GM19438 (cell line): ENCODE data around the gene FSCN2.

Experiments
- ATAC-seq: cut with Tn5 transposase; IDR thresholded peaks from one replicate; pipeline ENCODE4 v1.9.1; 2021; ENCODE audit warnings: low read depth; ENCODE audit not compliant: unreplicated experiment

Gene FSCN2

DNA sequence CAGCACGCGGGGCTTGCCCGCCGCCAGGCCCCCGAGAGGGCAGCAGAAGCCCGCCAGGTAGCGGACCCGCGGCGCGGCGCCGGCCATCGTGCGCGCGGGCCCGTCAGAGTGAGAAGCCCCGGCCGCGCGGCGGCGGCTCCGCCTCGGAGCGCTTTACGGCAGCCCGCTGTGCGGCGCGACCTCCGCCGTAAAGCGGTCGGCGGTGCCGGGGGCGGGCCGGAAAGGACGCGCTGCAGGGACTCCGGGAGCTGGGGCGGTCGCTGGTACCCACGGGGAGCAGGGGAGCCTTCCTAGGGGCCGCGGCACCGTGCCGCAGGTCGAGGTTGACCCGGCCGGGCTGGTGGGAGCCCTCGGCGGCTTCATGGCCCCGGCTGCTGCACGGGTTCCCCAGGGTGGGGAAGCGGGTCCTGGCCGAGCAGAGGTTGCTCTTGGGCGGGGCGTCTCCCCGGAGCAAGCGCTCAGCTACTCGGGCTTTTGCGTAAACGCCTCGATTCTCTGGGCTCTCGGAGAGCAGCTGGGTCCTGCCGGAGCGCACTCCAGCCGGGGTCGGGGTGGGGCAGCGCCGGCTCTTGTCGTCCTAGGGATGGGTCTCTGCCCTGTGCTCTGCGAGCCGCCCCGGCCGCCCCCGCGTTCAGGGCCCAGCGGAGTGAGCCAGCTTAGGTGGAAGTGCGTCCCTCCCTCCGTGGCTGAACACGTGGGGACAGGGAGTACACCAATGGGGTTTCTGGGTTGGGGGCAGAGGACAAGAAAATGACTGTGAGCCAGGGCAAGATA, 24.3 kb downstream of the FSCN2 start, which contains the start of gene FAAP100:
Gene FAAP100 (minus strand): TSS at position 110 of the 774 bp plus-strand sequence. CDS start 23 bp downstream, at position 87.
- peak; percentile 34 for ATAC-seq

DNA sequence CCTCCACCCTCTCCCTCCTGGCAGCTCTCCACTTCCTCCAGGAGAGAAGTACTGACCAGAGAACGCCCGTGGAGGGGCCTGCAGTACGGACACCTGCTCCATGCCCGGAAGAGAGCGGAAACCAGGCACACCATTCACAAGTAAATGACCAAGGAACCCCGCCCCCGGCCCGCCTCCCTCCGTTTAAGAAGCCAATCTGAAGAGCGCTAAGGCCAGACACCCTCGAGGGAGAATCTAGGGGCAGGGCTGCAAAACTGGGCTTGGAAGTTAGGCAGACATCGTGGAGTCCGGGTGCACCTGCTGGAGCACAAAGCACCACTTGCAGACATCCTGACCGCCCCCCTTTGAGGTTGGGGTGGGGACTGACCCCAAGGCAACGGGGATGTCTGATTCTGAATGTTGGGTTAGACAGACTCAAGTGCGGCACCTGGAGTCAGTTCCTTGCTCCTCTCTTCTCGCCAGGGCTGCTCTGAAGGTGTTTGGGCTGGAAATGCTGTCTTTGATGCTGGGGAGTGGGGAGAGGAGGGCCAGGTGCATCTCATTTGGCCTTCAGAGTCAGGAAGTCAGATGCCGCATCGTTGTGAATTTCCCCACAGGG, 24.9 kb downstream of the FSCN2 start:
- peak; percentile 42 for ATAC-seq

DNA sequence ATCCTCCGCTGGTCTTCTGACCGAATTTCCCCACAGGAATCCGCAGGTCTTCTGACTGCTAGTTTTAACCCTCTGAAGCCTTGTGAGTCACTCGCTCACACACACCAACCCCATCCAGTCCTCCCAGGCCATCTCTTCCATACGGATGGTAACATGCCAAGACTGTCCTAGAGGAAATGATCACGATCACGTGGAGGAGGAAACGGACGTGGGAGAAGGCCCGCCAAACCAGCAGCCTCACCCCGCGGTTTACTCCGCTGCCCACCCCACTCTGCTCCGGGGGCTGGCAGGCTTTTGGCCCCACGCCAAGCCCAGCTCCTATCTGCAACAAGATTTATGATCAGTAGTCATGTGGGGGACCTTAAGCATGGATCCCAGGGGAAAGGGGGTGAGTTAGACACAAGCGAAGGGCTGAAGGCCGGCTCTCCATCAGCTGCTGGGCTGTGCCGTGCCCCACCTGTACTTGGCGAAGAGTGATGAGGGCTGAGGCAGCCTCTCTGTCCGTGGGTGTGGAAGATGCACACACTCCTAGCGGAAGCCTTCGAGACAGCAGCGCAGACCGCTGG, 25.5 kb downstream of the FSCN2 start:
- no peak for ATAC-seq

GRCh38 chr17:81556175-81556691, 28.1 kb downstream of the FSCN2 start:
- no peak for ATAC-seq

GRCh38 chr17:81556863-81557262, 28.7 kb downstream of the FSCN2 start:
- ATAC-seq = no peak

- no peak for ATAC-seq
Measured at GRCh38 chr17:81557276-81558114, 29.3 kb downstream of the FSCN2 start.

DNA sequence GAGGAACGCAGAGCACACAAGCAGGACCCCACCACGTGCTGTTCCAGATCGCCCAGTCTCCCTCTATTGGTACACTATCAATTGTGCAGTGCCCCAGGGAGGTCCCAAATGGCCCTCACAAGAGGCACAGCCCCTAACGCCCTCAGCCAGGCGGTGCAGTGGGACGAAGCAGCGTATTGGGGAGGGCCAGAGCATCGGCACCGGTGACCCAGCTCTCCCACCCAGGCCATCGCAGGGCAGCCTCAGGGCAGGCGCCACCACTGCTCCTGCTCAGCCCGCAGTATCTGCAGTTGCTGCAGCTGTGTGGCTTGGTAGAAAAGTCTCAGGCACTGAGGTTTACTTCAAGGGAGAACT, 29.9 kb downstream of the FSCN2 start:
- ATAC-seq = no peak

DNA sequence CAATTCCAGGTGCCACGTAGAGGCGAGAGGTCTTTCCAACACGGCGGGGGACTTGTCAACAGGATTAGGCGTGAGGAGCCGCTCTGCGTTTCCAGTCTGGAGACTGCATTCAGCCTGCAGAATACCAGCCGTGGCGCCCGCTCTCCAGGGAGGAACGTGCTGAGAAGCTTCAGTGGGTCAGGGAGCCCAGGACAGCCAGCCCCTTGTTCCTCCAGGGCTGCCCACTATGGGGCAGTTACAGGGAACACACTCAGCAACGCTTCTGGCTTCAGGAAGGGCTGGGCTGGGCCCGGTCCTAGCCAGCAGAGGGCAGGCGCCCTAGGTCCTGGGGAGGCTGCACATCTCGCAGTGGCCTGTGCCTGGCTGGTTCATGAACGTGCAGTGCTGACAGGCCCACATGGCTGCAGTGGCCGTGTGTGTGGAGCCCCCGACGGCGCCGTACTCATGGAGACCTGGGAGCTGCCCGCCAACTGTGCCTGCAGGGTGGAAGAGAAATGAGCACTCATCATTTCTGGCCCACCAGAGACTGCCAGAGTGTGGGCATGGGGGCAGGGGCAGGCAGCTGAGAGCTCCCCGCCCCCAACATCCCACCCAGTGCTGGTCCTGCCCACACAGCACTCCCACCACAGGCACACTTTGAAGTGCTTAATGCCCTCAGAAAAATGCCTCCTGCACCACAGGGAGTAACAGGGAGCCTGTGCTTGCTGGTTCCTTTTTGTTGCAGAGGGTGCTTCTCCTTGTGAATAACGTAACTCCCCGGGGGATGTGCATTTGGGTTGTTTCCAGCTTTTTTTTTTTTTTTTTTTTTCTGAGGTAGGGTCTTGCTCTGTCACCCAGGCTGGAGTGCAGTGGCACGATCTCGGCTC, 31.0 kb downstream of the FSCN2 start:
- ATAC-seq = no peak

GRCh38 chr17:81561494-81561885, 33.3 kb downstream of the FSCN2 start:
- ATAC-seq = no peak

DNA sequence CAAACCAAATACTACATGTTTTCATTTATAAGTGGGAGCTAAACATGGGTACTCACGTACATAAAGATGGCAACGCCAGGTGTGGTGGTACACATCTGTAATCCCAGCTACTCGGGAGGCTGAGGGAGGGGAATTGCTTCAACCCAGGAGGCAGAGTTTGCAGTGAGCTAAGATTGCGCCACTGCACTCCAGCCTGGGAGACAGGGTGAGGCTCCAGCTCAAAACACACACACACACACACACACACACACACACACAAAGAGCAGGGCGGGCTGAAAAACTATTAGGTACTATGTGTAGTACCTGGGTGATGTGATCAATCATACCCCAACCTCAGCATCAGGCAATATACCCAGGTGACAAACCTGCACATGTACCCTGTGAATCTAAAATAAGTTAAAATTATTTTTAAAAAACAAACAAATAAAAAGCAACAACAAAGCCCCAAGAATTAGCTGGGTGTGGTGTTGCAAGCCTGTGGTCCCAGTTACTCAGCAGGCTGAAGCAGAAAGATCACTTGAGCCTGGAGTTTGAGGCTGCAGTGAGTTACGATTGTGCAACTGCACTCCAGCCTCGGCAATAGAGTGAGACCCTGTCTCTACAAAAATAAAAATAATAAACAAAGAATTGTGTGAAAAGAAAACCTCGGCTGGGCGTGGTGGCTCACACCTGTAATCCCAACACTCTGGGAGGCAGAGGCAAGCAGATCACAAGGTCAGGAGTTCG, 35.8 kb downstream of the FSCN2 start:
- ATAC-seq = no peak

- ATAC-seq = no peak
Measured at GRCh38 chr17:81564778-81565177, 36.6 kb downstream of the FSCN2 start.

- no peak for ATAC-seq
Measured at GRCh38 chr17:81565231-81565630, 37.1 kb downstream of the FSCN2 start.

- ATAC-seq = no peak
Measured at GRCh38 chr17:81566461-81567126, 38.4 kb downstream of the FSCN2 start.

DNA sequence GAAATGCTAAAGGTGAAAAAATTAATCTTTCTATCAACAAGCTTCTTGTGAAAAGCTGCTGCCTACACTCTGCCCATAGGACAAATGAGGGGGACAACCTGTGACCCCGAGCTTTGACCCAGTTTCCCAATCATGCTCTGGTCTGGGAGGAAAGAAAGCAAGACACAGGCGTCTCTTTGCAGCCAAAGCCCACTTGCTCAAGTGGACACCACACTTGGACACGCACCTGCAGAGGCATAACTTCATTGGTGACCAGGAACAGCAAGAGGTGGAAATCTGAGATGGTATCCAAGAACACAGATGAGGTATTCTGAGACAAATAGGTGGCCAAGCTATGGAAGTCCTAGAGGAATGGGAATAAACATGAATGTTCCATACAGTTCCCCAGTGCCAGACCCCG, 39.0 kb downstream of the FSCN2 start:
- no peak for ATAC-seq

- no peak for ATAC-seq
Measured at GRCh38 chr17:81568416-81568815, 40.2 kb downstream of the FSCN2 start.

GRCh38 chr17:81569986-81570514, 41.9 kb downstream of the FSCN2 start:
- ATAC-seq = no peak

DNA sequence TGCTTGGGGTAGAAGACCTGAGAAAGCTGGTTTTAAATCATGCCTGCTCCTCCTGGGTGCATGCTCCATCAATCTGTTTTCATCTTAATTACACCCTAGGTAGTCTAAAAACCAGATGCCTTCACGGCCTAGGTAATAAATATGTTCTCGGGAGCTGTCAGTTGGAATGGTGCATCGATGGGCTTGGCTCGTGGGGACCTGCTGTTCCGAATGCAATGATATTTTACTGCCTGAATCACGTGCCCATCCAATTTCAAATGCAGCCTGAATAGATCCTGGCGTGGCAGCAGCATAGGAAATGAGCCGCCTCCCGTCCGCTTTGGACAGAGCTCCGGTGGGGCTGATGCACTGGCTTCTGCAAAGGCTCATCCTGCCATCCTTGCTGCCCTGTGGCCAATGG, 42.8 kb downstream of the FSCN2 start:
- ATAC-seq = no peak

- ATAC-seq = no peak
Measured at GRCh38 chr17:81572563-81573168, 44.5 kb downstream of the FSCN2 start.
